Epithelial cell of esophagus (primary cell): ENCODE results near the gene JAK1.

Experiments used
- DNase-seq: peaks from one replicate; pipeline ENCODE4 v3.0.0; 2010; ENCODE audit warnings: low read depth
- H3K4me3 ChIP-seq: 2 replicates; pipeline ENCODE4 v1.5.1; 2011; ENCODE audit warnings: mild to moderate bottlenecking, low read length, control low read depth
- TF ChIP-seq, protein P1 (sequence below): IDR thresholded peaks from 2 replicates; pipeline ENCODE4 v1.5.1; 2011; ENCODE audit warnings: low read depth, mild to moderate bottlenecking, low read length, control low read depth, inconsistent platforms; ENCODE audit not compliant: insufficient read depth; ENCODE audit errors: missing control alignments

JAK1 gene

DNA sequence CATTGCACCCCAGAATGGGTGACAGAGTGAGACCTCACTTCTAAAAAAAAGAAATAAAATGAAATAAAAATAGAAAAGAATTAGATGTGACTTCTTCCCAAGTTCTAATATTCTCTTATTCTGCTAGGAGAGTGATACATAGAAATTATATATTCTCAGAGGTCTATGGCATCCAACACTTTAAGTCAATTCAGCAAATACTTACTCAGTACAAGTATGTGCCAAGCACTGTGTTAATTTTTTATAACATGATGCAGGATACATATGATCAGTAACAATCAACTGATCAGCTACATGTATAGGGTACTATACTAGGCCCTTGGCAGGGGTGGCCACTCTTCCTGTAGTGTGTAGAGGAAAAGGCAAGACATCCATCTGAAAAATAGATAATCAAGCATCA, 13.0 kb upstream of the JAK1 start:
- TF ChIP-seq, protein P1, sequence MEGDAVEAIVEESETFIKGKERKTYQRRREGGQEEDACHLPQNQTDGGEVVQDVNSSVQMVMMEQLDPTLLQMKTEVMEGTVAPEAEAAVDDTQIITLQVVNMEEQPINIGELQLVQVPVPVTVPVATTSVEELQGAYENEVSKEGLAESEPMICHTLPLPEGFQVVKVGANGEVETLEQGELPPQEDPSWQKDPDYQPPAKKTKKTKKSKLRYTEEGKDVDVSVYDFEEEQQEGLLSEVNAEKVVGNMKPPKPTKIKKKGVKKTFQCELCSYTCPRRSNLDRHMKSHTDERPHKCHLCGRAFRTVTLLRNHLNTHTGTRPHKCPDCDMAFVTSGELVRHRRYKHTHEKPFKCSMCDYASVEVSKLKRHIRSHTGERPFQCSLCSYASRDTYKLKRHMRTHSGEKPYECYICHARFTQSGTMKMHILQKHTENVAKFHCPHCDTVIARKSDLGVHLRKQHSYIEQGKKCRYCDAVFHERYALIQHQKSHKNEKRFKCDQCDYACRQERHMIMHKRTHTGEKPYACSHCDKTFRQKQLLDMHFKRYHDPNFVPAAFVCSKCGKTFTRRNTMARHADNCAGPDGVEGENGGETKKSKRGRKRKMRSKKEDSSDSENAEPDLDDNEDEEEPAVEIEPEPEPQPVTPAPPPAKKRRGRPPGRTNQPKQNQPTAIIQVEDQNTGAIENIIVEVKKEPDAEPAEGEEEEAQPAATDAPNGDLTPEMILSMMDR: no peak
- no peak overlapping the region for H3K4me3 ChIP-seq
- DNase-seq: no peak

DNA sequence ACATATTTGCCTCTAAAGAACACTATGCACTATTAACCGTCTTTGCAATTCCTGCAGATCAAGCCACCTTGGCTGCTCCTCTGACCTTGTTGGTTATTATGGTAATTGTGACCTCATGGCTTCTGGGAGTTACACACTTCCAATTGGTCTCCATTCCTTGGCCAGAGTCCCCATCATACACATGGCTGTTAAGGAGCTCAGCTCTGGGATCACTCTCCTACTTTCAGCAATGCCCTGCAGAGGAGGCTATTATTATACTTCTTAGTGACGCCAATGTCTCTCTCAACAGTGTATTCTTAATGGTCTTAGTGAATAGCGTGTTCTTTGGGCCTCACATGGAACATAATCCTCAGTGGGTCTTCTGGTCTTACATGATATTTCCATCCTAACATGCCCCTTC, 10.0 kb upstream of the JAK1 start:
- H3K4me3 ChIP-seq: no peak overlapping the region
- TF ChIP-seq, protein P1: no peak
- no peak for DNase-seq

DNA sequence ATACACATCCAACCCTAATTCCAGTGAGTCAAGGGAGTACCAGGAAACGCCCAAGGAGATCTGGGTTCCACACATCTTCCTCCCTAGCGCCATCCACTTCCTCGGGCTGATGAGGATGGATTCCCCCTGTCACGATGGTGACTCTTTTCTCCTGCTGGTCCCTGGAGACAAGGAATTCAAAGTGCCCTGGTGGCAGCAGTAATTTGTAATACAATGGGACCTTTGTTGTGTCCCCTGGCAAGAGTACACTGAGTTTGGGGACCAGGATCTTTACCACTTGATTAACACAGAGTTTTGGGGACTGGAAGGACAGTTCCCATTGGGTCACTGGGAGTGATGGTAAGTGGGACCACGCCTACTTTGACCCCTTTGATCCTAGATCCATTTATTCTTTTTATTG, 9.4 kb upstream of the JAK1 start:
- DNase-seq: no peak
- TF ChIP-seq, protein P1: no peak
- H3K4me3 ChIP-seq: no peak overlapping the region

DNA sequence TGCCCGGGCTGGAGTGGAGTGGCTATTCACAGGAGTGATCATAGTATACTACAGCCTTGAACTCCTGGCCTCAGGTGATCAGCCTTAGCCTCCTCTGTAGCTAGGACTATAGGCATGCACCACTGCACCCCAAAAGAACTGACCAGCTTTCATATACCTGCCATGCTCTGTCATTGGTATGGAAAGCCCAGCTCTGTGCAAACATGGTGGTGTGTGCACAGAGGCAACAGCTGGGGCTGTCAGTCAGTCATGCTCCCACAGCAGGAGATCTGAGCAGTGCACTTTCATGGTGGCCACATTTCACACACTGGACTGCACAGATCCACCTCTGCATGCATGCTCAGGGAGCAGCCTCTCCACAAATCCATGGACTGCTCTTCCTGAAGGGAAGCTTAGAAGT, 8.8 kb upstream of the JAK1 start:
- no peak for DNase-seq
- H3K4me3 ChIP-seq: no peak overlapping the region
- TF ChIP-seq, protein P1: no peak

DNA sequence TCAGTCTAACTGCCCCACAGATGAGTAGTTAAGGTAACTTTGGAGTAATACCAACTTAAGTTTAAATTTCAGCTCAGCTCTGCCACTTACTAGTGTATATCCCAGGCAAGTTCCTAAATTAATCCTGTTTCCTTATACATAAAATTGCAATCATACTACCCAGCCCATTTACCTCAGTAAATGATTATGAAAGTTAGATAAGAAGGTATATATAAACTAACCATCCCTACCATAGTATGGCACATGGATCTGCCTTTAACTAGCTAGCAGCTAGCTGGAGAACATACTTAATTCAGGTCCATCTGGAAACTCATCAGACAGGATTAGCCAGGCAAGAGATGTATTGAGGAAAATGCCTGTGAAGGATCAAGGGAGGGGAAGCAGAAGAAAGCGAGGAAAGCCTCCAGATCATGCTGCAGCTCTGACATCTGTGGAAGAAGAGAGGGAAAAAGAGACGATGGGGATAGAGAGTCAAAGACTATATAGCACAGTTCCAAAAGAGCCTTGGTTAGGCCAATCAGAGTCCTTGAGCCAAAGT, 8.0 kb upstream of the JAK1 start:
- H3K4me3 ChIP-seq: no peak overlapping the region
- TF ChIP-seq, protein P1: no peak
- no peak for DNase-seq

DNA sequence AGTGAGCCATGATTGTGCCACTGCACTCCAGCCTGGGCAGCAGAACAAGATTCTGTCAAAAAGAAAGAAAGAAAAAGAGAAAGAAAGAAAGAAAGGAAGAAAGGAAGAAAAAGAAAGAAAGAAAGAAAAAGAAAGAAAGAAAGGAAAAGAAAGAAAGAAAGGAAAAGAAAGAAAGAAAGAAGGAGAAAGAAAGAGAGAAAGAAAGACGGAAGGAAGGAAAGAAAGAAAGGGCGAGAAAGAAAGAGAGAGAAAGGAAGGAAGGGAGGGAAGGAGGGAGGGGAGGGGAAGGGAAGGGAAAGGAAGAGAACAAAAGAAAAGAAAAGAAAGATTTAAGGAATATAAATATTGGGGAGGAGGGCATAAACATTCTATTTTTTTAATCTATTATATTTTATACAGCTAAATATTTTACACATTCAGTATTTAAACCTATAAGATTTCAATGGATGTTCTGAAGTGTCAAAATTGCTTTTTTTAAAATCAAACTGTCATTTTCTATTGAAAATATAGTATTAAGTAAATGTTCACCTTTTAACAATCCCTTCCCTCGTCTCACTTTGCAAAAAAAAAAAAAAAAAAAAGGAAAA, 6.8 kb upstream of the JAK1 start:
- TF ChIP-seq, protein P1: no peak
- H3K4me3 ChIP-seq: no peak overlapping the region
- no peak for DNase-seq
